GM19328 (cell line): ENCODE measurements around the gene HS3ST3B1.

Experiments used
- ATAC-seq: cut with Tn5 transposase; IDR thresholded peaks from one replicate; pipeline ENCODE4 v1.9.1; 2021; ENCODE audit warnings: mild to moderate bottlenecking, moderate library complexity; ENCODE audit not compliant: unreplicated experiment

Gene HS3ST3B1

GRCh38 chr17:14351493-14351892, 50.6 kb downstream of the HS3ST3B1 start:
- ATAC-seq, result no peak

GRCh38 chr17:14352136-14352535, 51.3 kb downstream of the HS3ST3B1 start:
- no peak for ATAC-seq

- no peak for ATAC-seq
These were observed 53.1 kb downstream of the HS3ST3B1 start for GRCh38 chr17:14353861-14354474.

- ATAC-seq, result no peak
These were observed 53.9 kb downstream of the HS3ST3B1 start for GRCh38 chr17:14354807-14355206.

GRCh38 chr17:14355556-14355955, 54.7 kb downstream of the HS3ST3B1 start:
- no peak for ATAC-seq

GRCh38 chr17:14359163-14360020, 58.5 kb downstream of the HS3ST3B1 start:
- ATAC-seq, result peak; percentile 75

GRCh38 chr17:14360856-14361255, 60.0 kb downstream of the HS3ST3B1 start:
- ATAC-seq, result no peak

GRCh38 chr17:14361470-14361869, 60.6 kb downstream of the HS3ST3B1 start:
- ATAC-seq, result no peak

GRCh38 chr17:14361945-14362508, 61.1 kb downstream of the HS3ST3B1 start:
- no peak for ATAC-seq

GRCh38 chr17:14366199-14366598, 65.3 kb downstream of the HS3ST3B1 start:
- ATAC-seq, result no peak

- no peak for ATAC-seq
These were observed 71.6 kb downstream of the HS3ST3B1 start for GRCh38 chr17:14372461-14372860.

- no peak for ATAC-seq
These were observed 72.2 kb downstream of the HS3ST3B1 start for GRCh38 chr17:14372905-14373613.

- ATAC-seq, result no peak
These were observed 72.9 kb downstream of the HS3ST3B1 start for GRCh38 chr17:14373614-14374259.

- ATAC-seq, result no peak
These were observed 73.4 kb downstream of the HS3ST3B1 start for GRCh38 chr17:14374268-14374667.

GRCh38 chr17:14376666-14377065, 75.8 kb downstream of the HS3ST3B1 start:
- ATAC-seq, result no peak

- ATAC-seq, result no peak
These were observed 80.7 kb downstream of the HS3ST3B1 start for GRCh38 chr17:14381606-14382005.

GRCh38 chr17:14387036-14387435, 86.2 kb downstream of the HS3ST3B1 start:
- ATAC-seq, result no peak

GRCh38 chr17:14389681-14390080, 88.8 kb downstream of the HS3ST3B1 start:
- ATAC-seq, result no peak

- ATAC-seq, result no peak
These were observed 92.8 kb downstream of the HS3ST3B1 start for GRCh38 chr17:14393723-14394122.

GRCh38 chr17:14395255-14395654, 94.4 kb downstream of the HS3ST3B1 start:
- no peak for ATAC-seq

- ATAC-seq, result no peak
These were observed 95.7 kb downstream of the HS3ST3B1 start for GRCh38 chr17:14396547-14396946.
